Upper lobe of right lung (tissue), 1 donor: ENCODE results near the gene RING1. TPM values are rescaled to one million over a fixed set of nuclear protein-coding genes. Genes with fewer than 3 reads are reported as not detected.
"Not testable (repeated sequence)": the region's sequence is repeated elsewhere in the genome, so short reads cannot be mapped to it uniquely, and the experiment has no call there.

Source experiments
- ATAC-seq: fragments of 200-7000 bp; cut with Tn5 transposase; one replicate; pipeline ENCODE4 v1.9.1; 2020; ENCODE audit warnings: mild to moderate bottlenecking, moderate library complexity
- DNase-seq: peaks from one replicate; pipeline ENCODE4 v3.0.0-alpha.2; 2020
- H3K27ac ChIP-seq: fragments of 200-600 bp; one replicate; pipeline ENCODE4 v1.8.0; 2022
- H3K27me3 ChIP-seq: fragments of 200-600 bp; one replicate; pipeline ENCODE4 v1.8.0; 2022; ENCODE audit warnings: mild to moderate bottlenecking
- H3K36me3 ChIP-seq: fragments of 200-600 bp; one replicate; pipeline ENCODE4 v1.8.0; 2022
- H3K4me1 ChIP-seq: fragments of 200-600 bp; one replicate; pipeline ENCODE4 v1.8.0; 2022
- H3K4me3 ChIP-seq: fragments of 200-600 bp; one replicate; pipeline ENCODE4 v1.8.0; 2022; ENCODE audit warnings: mild to moderate bottlenecking
- H3K9me3 ChIP-seq: fragments of 200-600 bp; one replicate; pipeline ENCODE4 v1.8.0; 2022
- CTCF ChIP-seq: fragments of 200-600 bp; IDR thresholded peaks from one replicate; pipeline ENCODE4 v1.8.0; 2022; ENCODE audit warnings: antibody characterized with exemption
- intact Hi-C: fragments of 100-400 bp; cut with DNase I; formaldehyde crosslinking; loops from one replicate; pipeline ENCODE4 v1.11.0; 2022
- total RNA-seq: library from RNA; stranded (reverse); fragmentation: NEBNext Ultra II Directional; extraction: Animal tissue kit (Norgen Biotek cat#: 25700); gene quantifications from one replicate; pipeline ENCODE4 v1.2.1, GENCODE V29; 2021
- donor health status: DM: no; HTN: yes; CAD: no; lungs with severe emphysema.

RING1 gene
- total RNA-seq, 1 donor from 2014 or later = 42.0 TPM

DNA sequence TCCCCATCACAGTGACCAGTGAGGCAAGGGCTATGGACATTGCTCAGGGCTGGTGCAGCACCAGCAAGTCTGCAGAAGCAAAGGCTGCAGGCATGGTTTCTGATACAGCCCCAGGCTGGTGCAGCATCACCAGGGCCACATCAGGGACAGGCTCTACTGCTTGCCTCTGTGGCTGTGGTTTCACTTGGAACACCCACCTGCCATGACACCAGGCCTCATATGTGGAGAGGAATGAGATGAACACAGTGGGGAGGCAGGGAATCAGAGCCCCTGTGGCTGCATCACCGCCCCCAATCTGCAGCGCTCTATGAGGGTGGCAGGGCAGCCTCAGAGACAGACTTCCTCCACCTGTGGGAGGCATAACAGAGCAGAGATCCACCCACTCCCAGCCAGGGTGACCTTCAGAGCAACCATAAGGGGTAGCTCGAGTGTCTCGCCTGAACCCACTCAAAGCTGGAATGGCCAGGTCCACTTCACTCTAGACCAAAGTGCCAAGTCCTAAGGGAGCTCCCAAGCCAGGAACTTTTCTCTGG, 7.9 kb downstream of the RING1 start:
- TF ChIP-seq CTCF = no peak
- Histone ChIP-seq H3K36me3 (peaks cover 6% of the 10 kb centered on the region), H3K4me1 (peaks cover 17% of the 10 kb centered on the region), H3K27ac (no peak overlapping the region), H3K4me3 (no peak overlapping the region), H3K27me3 (peaks cover 16% of the 10 kb centered on the region), H3K9me3 (no peaks in the 10 kb centered on the region)
- DNase-seq (no peak), ATAC-seq (no peak)
- intact Hi-C loops = no loop called here

DNA sequence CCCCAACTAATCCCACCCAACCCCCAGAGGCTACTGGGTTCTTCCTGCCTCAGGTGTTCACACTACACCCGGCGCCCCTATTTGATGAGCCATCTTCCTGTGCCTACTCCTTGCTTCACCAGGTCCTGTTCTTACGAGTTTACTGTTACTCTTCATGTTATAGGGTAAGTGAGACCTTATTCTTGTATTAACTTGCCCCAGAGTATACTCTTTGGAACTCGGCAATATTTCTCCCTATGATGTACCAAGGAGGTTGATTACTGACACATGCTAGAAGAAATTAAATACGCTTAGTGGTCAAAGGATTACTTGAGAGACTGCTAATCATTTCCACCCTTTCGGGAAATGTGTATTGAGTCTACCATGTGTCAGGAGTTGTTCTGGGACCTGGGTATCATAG, 8.9 kb downstream of the RING1 start:
- no peak for ATAC-seq
- H3K36me3 ChIP-seq = peaks cover under 1% of the 10 kb centered on the region
- no peak overlapping the region for H3K27ac ChIP-seq
- H3K27me3 ChIP-seq = peaks cover 21% of the 10 kb centered on the region
- peaks cover 17% of the 10 kb centered on the region for H3K4me1 ChIP-seq
- H3K4me3 ChIP-seq = no peak overlapping the region
- intact Hi-C loops = no loop called here
- TF ChIP-seq CTCF = no peak
- DNase-seq = no peak
- no peaks in the 10 kb centered on the region for H3K9me3 ChIP-seq

GRCh38 chr6:33217681-33218080, 9.4 kb downstream of the RING1 start:
- H3K27ac ChIP-seq = no peak overlapping the region
- intact Hi-C loops = no loop called here
- ATAC-seq (no peak), DNase-seq (no peak)
- no peak overlapping the region for H3K4me3 ChIP-seq
- no peaks in the 10 kb centered on the region for H3K9me3 ChIP-seq
- H3K27me3 ChIP-seq = peaks cover 21% of the 10 kb centered on the region
- no peak for TF ChIP-seq CTCF
- no peaks in the 10 kb centered on the region for H3K36me3 ChIP-seq
- H3K4me1 ChIP-seq = peaks cover 14% of the 10 kb centered on the region

GRCh38 chr6:33226503-33227120, 18.3 kb downstream of the RING1 start:
- not testable (repeated sequence) for H3K4me1 ChIP-seq, DNase-seq

DNA sequence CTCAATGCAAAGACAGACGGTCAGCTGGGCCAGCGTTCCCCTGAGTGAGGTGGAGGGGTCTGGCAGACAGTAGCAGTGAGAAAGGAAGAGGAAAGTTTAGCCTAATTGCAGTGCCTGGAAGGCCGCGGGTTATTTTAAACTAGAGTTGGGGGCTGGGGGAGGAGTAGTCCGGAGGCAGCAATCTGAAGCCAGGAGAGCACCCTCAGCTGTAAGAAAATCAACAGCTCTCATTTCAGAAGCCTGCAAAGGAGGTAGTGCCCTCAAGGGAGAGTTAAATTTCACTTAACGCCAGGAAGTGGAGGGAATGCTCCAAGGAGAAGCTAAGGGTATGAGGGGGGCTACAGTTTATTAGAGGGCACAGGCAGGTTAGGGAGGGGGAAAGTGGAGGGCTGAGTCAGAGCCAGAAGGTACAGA, 26.9 kb downstream of the RING1 start:
- no peaks in the 10 kb centered on the region for H3K36me3 ChIP-seq
- intact Hi-C loops = no loop called here
- no peaks in the 10 kb centered on the region for H3K9me3 ChIP-seq
- ATAC-seq (no peak), DNase-seq (no peak)
- TF ChIP-seq CTCF = no peak
- H3K4me3 ChIP-seq = no peak overlapping the region
- H3K4me1 ChIP-seq = no peaks in the 10 kb centered on the region
- H3K27me3 ChIP-seq = peaks cover 23% of the 10 kb centered on the region
- H3K27ac ChIP-seq = no peak overlapping the region

More at GRCh38 chr6:33226503-33227120, 18.3 kb downstream of the RING1 start:
- intact Hi-C loops, ATAC-seq, H3K27me3 ChIP-seq, H3K9me3 ChIP-seq, H3K27ac ChIP-seq, H3K4me3 ChIP-seq, H3K36me3 ChIP-seq: not testable (repeated sequence)

GRCh38 chr6:33236328-33236727, 28.0 kb downstream of the RING1 start:
- DNase-seq = no peak
- no peak for ATAC-seq
- H3K9me3 ChIP-seq = no peaks in the 10 kb centered on the region
- no peaks in the 10 kb centered on the region for H3K36me3 ChIP-seq
- TF ChIP-seq CTCF = no peak
- intact Hi-C loops = no loop called here
- peaks cover 23% of the 10 kb centered on the region for H3K27me3 ChIP-seq
- H3K4me1 ChIP-seq = no peaks in the 10 kb centered on the region
- no peak overlapping the region for H3K27ac ChIP-seq
- H3K4me3 ChIP-seq = no peak overlapping the region
